ENCODE results near the gene GLDN.

GRCh38 chr15:51444112-51444511, 102.7 kb downstream of the GLDN start:
- no peak for TF ChIP-seq POLR2A (IDR thresholded peaks at IDR 0.05)
- TF ChIP-seq, protein P1, sequence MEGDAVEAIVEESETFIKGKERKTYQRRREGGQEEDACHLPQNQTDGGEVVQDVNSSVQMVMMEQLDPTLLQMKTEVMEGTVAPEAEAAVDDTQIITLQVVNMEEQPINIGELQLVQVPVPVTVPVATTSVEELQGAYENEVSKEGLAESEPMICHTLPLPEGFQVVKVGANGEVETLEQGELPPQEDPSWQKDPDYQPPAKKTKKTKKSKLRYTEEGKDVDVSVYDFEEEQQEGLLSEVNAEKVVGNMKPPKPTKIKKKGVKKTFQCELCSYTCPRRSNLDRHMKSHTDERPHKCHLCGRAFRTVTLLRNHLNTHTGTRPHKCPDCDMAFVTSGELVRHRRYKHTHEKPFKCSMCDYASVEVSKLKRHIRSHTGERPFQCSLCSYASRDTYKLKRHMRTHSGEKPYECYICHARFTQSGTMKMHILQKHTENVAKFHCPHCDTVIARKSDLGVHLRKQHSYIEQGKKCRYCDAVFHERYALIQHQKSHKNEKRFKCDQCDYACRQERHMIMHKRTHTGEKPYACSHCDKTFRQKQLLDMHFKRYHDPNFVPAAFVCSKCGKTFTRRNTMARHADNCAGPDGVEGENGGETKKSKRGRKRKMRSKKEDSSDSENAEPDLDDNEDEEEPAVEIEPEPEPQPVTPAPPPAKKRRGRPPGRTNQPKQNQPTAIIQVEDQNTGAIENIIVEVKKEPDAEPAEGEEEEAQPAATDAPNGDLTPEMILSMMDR (IDR thresholded peaks at IDR 0.05), result no peak
